NCI-H128 (cell line): ENCODE results near the gene SP6.

ENCODE experiments used
- DNase-seq: peaks from one replicate; lab custom pipeline; 2025; ENCODE audit not compliant: unreplicated experiment; lab: John Stamatoyannopoulos, UW

SP6 gene

DNA sequence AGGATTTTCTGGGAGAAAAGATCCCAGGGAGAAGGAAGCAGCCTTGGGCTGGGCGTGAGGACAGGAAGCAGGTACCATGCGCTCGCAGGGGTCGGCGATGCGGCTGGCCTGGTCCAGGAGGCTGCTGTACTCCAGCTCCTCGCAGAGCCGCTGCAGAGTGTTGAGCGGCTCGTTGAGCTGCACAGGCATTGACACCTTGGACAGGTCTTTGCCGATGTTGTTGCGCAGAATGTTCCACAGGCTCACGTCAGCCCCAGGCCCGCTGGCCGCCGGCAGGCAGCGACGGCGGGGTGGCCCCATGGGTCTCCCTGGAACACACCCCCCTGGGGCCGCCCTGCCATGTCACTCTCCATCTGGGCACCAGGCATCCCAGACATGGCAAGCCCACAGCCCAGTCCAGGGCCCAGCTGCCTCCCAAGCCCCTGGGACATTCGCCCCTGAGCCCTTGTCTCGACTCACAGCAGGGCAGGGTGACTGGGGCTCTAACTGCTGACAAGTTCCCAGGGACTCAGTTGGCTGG is 37.4 kb downstream of the SP6 start:
- DNase-seq, result no peak

DNA sequence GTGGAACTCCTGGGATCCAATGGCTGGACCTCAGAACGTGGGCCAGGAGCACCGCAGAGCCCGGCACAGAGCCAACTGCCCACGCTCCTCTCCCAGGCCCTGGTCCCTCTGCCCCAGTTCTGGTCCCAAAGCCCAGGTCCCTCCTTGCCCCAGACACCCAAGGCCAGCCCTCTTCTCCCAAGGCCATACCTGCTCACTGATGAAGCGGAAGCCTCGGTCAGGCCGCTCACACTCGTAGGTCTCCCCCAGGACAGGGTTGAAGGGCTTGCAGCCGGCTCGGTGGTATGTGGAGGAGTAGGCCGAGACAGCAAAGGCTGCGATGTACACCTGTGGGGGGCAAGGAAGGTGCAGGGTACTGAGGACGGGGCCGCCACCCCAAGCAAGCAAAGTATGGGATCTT is 37.9 kb downstream of the SP6 start:
- DNase-seq, result no peak

DNA sequence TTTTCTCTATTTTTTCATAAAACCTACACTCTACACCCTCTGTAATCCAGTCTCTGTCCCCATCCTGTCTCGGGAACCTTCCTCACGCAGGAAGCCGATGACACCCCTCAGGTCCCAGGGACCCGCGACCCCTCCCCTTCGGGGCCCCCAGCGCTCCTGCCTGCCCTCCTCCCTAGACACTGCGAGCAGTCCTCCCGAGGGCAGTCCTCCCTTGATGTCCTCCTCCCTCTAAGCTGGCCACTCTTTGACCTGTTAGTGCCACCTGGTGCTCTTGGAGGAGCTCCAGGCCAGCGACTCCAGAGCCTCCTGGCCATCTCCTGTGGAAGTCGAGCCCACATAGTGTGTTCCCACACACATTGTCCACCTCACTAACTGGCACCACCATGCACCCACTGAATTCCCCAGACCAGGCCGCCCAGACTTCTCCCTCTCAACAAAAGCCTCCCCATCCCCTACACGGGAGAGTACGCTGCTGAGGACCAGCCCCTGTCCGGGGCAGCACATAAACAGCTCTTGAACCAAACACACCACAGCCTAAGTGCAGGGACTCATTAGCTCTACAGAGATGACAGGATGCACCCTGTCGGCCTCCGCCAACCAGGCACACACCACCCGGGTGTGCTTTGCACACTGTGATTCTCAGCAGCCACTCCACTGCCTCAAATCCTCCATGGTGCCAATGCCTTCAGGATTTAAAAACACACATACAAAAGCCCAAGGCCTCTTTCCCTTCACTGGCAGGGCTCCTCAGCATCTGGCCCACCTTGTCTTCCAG is 38.6 kb downstream of the SP6 start:
- no peak for DNase-seq

DNA sequence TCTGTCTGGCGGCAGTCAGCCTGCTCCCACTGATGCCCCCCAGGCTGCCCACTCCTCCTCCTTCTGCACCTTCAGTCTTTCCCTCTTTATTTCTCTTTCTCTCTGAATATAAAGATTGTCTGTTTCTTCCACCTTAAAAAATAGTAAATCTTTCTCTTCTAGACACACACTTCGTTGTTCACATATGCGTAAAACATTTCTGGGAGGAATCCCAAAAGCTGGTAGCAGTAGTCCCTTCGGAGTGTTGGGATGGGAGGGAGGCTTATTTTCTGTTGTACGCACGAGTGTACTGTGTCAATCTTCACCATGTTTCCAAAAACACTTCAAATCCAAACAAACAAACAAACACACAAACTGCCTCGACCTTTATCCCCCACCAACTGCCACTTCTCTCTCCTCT is 39.3 kb downstream of the SP6 start:
- no peak for DNase-seq

DNA sequence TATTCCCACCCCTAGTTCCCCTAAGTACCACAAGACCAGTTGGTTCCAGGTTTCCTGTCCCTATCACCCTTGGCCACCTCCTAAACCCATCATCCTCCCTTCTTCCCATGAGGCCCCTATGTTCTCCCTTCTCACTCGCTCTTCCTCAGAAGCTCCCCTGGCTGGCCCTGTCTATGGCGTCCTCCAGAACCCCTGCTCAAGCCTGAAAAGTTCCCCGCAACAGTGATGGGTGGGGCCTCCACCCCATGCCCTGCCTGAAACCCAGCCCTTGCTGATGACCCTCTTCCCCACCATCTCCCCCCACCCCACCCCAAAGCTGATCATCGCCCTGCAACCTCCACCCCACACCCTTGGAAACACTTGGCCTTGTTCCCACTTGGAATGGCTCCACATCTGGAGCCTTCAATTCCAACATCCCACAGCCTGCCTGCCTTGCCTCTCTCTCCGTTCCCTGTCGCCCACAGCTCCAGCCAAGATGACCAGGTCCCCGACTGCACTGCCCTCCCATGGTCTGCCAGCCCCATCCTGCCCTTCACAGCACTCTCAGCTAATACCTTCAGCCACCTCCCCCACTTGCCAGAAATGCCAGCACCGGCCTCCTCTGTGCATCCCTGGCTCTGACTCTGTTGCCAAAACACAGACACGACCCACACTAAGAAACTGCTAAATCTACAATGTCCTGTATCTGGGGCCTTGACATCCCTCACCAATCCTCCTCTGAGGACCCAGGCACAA is 39.9 kb downstream of the SP6 start:
- DNase-seq, result no peak

DNA sequence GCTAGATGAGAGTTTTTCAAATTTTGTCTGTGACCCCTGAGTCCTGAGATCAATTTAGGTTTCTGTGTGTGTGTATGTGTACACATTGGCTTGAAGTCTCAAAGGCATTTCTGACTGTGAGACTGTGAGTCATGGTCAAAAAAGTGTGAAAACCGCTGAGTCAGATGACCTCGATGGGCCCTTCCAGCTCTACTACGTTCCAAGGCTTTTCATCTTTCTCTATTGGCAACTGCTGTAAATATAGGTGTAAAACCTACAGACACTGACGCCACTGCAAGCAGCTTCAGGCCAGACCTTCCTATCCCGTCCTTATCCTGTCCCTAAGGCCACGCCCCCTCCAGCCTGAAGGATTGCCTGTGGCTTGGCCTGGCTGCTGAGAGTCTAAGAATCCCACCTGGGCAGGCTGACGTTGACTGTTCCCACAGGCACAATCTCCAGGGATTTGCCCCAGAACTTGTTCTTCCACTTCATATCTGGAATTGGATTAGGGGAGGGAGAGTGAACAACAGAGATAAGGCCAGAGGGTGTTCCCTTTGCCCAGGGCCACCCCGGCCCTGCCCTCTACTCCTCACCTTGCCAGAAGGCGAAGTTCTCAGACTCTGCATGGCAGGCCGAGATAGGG is 40.7 kb downstream of the SP6 start:
- DNase-seq, result no peak

DNA sequence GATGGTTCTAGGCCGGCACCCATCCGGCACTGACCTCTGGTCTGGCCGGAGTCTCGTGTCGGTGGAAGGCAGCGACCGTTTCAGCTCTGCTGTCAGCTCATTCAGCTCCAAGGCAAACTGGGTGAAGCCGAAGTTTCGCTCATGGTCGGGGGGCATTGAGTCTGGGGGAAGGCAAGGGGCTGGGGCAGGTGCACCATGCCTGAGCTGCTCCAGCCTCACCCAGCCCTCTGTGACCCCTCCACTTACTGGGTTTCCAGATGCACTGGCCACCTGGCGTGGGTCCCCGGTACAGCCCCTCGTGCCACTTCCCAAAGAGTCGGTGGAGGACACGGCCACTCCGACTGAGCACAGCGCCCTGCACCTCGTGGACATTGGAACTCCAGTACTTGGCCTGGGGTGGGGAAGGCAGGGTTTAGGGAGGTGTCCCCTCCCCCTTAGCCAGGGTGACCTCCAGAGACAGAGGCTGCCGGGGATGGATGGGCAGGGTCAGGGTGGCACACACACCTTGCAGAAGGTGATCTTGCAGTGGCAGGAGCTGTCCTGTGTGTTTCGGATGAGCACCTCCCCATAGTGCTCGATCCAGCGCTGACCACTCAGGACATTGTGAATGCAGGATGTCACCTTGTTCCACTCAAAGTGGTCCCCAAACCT is 42.0 kb downstream of the SP6 start:
- no peak for DNase-seq

DNA sequence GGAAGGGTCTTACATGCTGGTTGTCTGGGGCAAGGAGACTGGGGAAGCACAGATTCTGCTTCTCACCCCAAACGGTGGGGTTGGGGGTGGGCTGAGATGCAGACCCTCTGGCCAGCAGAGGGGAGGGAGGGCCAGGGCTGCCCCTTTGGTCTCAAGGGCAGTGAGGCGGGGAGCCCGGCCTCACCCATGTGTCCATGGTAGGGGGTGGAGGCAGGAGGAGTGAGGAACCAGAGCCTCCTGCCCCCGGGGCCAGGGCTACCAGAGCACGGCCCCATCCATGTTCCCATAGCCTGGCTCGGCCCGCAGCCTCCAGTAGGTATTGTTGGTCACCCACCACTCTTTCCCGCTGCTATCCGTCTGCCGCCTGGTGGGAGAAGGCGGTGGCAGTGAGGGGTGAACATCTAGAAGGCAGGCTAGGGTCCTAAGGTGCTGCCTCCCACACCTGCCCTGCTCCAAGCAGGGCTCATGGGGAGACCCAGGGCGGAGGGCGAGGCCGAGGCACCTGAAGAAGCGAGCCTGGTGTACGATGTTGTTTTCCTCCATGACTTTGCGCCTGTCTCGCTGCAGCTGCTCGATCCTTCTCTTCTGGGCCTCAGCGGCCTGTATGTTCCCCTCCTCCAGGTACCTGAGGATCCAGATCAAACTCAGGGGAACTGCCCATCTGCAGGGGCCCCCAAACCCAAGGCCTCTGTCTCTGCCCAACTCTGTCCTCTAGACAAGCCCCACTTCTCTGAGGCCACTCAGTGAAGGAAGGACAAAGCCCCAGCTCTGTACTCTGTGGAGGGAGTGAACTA is 42.7 kb downstream of the SP6 start:
- DNase-seq, result no peak

DNA sequence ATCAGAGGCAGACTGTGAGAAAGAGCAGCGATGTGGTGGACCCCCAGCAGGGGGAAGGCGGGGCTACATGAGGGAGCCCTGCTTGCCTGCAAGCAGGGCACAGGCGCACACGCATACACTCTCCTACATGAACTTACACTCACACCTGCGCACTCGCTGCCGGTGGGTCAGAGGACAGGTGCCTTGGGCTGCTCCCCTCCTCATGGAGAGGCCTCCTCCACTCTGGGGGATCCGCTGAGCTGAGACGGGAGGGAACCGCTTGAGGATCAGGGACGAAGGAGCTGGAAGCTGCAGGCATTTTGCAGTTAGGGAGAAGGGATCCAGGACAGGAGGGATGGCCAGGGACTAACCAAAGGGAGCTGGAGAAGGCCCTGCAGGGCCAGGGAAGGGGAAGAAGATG is 43.5 kb downstream of the SP6 start:
- no peak for DNase-seq

DNA sequence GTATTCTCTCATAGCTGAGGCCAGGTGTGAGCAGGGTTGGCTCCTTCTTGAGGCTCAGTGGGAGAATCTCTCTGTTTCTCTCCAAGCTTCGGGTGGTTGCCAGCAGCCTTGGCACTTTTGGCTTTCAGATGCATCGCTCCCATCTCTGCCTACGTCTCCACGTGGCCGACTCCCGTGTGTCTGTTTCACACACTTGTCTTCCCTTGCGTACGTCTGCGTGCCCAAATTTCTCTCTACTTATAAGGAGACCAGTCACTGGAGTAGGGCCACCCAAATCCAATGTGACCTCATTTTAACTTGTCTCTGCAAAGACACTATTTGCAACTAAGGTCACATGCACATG is 44.1 kb downstream of the SP6 start:
- no peak for DNase-seq

DNA sequence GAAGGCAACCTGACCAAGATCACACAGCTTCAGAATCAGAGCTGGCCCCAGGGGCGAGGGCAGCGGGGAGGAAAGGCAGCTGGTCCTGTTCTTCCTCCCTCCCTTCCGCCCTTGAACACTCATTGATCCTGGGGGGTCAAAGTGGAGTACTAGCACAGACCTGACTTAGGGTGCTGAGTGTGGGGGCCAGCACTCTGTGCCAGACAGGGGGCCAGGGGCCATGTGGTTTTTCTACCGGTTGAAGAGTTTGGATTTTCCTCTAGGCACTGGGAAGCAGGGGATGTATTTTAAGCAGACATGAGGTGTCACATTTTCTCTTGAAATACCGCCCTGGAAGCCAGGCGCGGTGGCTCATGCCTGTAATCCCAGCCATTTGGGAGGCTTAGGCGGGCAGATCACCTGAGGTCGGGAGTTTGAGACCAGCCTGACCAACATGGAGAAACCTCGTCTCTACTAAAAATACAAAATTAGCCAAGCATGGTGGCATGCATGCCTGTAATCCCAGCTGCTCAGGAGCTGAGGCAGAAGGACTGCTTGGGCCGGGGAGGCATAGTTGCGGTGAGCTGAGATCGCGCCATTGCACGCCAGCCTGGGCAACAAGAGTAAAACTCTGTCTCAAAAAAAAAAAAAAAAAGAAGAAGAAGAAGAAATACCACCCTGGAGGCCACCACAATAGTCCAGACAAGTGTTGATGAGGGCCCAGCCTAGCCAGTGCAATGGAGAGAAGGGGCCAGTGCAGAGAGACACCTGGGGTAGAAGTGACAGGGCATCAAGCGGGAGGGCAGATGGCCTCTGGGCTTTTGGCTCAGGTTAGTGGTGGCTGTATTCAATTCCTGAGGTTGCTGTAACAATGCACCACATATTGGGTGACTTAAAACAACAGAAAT is 44.7 kb downstream of the SP6 start:
- DNase-seq, result no peak

DNA sequence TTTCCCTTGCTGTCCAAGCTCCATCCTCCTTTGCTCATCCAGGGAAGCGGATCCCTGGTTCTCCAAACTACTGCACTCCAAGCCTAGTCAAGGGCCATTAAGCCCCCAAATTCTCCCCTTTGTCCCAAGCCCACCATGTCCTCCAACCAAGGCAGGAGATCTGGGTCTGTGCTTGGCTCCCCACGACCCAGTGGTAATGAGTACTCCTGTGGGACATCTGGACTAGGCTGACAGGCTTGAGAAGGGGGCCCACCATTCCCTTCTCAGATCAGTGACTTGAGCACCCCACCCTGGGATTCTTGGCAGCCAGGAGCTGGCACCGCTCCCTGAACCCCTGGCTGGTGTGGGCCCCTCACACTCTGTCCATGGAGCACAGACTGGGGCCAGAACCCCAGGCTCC is 46.5 kb downstream of the SP6 start:
- DNase-seq, result no peak

DNA sequence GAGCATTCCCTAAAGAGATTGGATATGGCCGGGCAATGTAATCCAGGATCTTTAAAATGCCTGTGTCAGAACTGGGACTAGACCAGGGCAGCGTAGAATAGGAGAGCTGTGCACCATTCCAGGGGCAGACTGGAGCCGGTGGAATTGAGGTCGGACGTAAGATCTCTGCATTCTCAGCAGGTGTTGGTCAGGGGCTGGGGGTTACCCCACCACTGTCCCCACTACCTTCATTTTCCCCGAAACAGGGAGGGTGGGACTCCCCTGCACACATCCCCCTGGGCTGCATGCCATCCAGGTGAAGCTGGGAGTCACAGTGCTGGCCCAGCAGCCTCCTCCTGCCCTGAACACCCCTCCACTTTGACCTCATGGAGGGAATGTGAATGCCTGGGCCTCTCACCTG is 47.2 kb downstream of the SP6 start:
- DNase-seq, result no peak

DNA sequence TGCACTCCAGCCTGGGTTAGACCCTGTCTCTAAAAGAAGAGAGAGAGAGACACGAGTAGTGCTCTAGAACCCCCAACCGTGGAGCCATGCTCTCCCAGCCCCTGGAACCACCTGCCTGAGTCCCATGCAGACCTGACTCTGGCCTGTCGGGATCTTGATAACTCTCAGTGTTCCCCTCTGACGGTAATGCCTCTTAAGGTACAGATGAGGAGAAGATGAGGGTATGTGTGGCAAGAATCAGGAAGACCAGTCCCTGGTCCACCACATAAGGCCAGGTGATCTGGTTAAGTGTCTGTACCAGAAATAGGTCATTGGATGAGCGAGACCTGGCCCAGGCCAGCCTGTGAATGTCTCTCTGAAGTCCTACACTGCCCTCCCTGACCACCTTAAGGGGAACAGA is 47.8 kb downstream of the SP6 start:
- DNase-seq, result no peak

DNA sequence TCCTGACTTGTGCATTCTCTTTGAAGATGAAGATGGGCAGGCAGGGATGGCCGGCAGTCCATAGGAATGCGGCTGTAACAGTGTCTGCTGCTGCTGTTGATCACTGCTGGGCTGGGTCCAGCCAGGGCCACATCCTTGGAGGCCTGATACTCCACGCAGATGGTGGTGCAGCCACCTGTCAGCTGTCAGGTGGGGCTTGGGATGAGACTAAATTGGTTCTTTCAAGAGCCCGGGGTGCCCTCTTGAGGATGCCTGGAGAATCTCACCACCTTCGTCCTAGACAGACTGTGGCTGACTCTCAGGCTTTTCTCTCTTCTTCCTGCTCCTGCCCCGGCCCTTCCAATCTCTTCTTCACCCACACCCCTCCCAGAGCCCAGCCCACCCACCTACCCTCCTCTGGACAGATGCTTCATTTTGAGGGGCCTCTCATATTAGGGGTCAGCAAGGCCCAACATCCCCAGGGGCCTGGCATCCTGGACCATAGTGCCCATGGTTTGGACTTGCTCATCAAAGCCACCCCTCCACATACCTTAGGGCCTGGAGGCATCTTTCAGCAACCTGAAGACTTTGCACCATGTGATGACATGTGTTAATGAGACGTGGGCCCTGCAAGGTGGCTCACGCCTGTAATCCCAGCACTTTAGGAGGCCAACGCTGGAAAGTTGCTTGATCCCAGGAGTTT is 48.5 kb downstream of the SP6 start:
- peak; percentile 18 for DNase-seq

DNA sequence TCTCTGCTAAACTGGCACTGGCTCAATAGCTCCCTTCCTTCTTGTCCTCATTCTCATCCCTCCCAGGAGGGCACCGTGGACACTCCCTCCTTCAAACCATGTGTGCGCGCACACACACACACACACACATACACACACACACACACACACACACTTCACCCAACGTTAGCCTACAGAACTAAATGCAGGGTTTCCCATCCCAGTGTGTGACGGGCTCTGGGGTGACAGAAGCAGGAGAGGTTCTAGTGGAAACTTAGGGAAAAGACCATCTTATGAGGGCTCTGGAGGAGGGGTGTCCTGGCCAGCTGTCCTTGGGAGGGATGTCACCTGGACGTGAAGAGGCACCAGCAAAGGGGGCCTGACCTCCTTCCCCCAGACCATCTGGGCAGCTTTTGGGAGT is 49.1 kb downstream of the SP6 start:
- no peak for DNase-seq

DNA sequence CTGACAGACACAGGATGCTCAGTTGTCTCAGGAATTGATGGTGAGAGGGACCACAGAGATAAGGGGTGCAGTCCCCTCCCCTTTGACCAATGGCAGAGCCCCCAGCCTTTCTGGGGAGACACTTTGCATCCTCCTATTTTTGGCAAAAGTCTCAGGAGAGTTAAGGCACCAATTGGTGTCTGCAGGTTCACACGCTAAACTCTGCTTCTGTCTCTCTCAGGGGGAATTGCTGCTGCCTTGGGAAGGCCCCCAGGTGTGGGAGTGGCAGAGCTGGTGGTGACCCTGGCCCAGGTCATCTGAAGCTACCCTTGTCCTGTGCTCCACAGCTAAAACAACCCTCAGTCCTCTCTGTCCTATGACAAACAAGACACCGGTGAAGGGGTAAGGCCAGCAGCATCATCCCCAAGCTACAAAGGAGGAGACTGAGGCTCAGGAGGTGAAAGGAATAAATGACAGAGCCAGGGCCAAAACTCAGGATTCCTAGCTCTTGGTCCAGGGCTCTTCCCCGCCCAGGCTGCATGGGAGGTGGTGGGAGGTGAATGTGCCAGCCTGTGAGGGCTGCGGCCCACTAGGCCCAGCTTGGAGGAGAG is 49.7 kb downstream of the SP6 start:
- no peak for DNase-seq

DNA sequence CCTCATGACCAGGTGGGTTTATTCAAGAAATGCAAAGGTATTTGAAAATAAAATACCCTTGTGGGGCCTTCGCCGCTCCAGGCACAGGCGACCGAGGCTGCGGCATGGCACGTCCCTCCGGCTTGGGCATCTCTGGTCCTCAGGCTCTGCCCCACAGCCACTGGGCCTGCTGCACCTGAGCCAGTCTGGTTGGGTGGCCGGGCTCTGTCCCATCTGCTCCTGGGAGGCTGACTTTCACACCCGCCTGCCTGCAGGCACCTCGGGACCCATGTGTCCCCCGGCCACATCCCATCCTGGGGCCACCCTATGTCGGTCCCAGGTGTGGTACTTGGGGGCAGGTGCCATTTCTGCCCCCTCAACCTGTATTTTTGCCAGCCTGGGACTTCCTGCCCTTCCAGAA is 50.3 kb downstream of the SP6 start:
- no peak for DNase-seq

DNA sequence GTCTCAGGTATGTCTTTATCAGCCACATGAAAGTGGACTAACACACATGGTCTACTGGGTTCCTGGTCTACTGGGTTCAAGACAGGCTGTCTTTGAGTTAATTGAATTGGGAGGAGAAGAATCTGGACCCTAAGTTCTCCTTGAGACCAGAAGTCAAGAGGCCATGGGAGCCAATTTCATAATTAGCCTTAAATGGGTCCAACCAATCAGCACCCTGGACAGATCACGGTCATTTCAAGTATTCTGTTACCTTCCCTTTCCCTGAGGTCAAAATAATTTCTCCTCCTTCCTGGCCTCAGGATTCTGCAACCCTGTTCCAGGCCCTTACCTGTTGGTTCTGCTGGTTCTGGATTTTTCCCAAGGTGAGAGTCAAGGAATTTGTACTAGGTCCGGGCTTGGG is 53.2 kb downstream of the SP6 start:
- no peak for DNase-seq
